GM21717 (cell line): Measurements from ENCODE around the gene DHX32.

Experiments used
- ATAC-seq: cut with Tn5 transposase; IDR thresholded peaks from one replicate; pipeline ENCODE4 v1.9.1; 2021; ENCODE audit warnings: mild to moderate bottlenecking, moderate library complexity; ENCODE audit not compliant: unreplicated experiment

Gene DHX32

GRCh38 chr10:125816548-125816947 is 64.5 kb downstream of the DHX32 start:
- ATAC-seq = no peak

DNA sequence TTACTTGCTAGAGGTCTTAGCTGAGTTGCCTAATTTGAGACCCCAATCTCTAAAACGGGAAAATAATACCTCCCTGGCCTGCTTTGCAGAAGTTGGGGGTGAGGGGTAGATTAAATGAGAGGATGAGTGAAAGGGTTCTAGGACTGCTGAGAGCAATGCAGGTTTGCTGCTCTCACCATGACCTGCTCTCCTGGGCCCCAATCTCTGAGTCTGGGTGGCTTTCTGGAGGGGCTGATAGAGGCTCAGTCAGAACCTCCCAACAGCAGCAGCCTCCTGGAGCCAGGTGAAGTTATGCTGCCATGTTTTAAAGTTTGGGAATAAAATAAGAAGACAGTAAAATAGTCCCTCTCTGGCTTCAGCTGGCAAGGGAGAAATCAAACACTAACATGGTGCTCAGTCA is 65.3 kb downstream of the DHX32 start:
- no peak for ATAC-seq

GRCh38 chr10:125812128-125812750 is 68.9 kb downstream of the DHX32 start:
- ATAC-seq = no peak

- no peak for ATAC-seq
Measured at GRCh38 chr10:125811251-125811650, 69.8 kb downstream of the DHX32 start.

DNA sequence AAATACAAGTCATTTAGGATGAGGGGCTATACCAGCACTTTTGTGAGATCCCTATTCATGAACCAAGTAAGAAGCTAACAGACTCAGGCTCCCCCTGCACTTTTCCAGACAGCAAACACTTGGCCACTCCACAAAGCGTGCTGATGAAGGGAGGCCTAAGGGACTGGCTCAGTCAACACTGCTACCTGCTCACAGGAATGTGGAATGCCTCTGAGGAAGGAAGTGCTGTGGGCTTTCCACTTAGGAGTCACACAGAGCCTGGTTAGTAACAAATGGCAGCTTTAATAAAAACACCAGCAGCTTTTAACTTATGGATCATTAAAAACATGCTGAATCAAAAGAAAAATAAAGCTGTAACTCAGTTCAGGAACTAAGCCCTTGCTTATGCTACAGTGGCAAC is 73.0 kb downstream of the DHX32 start:
- ATAC-seq = no peak

GRCh38 chr10:125802739-125803138 is 78.4 kb downstream of the DHX32 start:
- ATAC-seq = no peak

DNA sequence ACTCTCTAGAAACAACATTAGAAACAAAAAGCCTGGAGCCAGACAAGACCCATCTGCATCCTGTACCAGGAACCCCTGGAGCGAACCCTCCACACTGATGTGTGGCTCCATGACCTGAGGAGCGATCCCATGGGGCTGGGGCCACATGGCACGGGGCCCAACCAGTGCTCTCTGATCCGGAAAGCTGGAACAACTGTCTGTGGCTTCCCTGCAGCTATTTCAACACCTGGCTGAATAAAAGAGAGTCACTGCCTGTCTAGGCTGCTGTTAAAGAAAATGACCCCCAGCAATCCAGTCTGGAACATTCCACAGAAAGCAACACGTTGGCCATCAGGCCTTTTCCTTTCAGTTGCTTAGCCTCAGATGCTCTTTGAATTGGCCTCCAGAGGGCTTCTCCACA is 79.0 kb downstream of the DHX32 start:
- no peak for ATAC-seq

DNA sequence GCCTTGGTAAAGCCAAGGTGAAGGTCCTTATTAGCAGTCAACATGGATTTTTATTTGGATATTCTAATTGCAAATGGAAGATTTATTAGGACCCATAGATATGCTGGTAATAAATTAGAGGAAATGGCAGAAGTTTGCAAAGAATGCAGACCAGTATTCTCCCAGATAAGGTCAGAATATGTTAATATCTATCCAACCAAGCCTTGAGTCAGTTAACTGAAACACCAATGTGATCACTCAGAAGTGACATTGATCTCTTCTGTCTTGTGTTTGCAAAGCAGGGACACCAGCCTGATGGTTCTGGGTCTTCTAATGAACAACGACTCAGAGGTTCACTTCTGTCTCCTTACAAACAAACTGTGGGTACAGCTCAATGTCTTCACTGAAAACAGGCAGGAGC is 79.5 kb downstream of the DHX32 start:
- ATAC-seq = no peak

DNA sequence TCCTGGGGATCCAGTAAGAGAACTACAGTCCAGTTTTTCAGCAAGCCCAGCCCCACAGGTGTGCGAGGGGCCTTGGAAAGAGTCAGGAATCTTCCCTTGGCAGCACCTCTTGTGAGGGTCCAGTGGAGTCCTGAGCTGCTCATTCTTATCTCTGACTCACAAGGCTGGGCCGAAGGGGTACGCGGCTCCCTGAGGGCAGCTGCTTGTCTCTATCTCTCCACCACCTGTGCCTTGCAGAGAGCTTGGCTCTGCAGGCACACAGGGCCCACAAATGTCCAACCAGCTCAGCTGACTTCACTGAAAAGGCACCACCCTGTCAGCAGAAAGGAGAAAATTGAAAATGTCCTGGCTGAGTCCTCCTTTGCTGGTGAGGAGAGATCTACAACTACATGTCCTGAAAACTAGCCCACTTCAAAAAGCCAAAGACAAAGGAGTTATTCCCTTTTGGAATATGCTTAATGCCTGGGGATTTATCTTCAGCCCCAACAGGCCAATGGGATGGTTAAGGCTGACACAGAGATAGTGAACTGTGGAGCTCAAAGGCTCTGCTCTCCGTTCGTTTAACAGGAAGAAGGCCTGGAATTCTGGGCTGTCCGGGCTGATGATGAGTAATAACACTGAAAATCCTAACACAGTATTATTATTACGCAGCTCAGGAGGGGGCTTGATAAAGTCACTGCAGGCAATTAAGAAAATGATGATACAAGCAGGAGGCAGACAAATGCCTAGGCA is 81.5 kb downstream of the DHX32 start:
- no peak for ATAC-seq

GRCh38 chr10:125797994-125798662 is 83.0 kb downstream of the DHX32 start:
- ATAC-seq = no peak

GRCh38 chr10:125797424-125797823 is 83.7 kb downstream of the DHX32 start:
- ATAC-seq = no peak

DNA sequence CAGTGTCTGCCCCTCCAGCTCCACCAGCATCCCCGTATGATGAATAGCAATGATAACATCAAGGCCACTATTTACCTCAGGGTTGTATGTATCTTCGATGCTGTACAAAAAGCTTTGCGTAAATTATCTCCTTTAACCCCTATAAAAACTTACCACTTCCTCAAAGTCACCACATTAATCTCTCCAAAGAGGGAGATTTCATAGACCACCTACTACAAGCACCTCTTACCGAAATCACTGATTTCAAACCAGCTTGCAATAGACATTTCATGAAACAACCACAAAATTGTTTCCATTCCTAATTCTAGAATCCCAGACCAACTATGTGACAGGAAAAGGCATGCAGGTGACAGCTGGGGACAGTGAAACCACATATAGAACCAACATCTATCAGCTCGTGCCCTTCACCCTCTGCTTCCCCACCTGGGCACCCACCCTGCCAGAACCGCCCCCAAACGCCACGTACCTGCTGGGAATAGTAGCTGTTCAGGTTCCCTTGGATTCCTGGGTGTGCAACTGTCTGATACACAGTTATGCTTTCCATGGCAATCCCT is 85.4 kb downstream of the DHX32 start:
- ATAC-seq = no peak

DNA sequence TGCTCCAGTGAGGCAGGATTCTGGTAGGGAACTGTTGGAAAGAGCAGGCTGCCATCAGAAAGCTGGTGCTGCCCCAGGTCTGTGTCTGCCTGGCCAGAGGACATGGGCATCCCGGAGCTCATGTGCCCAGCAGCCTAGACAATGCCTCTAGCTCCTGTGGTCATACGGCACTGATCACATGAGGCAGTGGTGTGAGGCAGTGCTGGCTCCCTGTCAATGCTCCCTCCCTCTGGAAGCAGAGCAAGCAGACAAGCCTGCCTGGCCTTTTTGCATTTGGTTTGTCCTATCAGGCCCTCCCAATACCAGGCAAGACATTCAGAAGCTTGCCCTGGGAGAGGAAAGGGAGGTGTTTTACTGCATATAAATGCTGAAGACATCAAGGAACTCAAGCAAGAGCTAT is 86.0 kb downstream of the DHX32 start:
- no peak for ATAC-seq

- ATAC-seq = no peak
Measured at GRCh38 chr10:125792342-125793300, 88.5 kb downstream of the DHX32 start.

DNA sequence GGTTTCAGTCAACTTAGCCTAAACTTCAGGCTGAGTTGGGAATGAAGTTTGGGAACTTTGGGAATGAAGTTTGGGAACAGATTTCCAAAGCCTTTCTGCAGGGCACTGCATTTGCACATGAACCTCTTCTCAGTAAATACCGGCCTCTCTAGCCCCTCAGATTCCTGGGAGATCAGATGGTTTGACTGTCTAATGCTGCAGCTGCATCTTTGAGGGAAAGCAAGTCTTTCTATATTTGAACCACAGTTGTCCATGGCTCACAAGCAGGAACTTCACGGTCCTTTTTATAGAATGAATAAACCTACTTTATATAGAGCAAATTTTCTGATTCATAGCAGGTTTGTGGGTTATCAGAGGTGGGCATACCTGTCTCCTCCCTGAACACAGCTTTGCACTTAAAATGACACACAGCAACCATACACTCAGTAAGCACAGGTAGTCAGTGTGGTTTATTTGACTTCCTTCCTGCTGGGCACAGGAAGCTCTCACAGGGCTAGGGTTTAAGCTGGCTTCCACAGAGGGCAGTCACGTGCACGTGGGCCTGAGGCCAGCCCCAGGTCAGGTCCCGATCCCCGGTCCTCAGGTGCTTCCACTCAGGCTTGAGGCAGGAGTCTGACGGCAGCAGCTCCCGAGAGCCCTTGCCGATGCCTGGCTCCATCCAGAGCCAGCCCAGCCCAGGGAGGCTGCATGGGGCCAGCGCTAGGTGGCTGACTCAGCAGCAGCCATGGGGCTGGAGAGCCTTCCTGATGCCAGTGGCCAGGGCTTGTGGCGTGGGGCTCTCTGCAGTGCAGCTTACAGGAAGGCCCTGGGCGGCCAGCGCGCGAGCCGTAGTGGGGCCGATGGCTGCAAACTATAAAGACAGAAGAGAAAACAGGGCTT is 92.7 kb downstream of the DHX32 start:
- no peak for ATAC-seq
